H54 (cell line): ENCODE measurements around the gene PKP3.
"Not testable (repeated sequence)": the region's sequence is repeated elsewhere in the genome, so short reads cannot be mapped to it uniquely, and the experiment has no call there.

Source experiments
- DNase-seq: peaks from one replicate; pipeline ENCODE4 v3.0.0; 2011; ENCODE audit warnings: low spot score, mixed read lengths; ENCODE audit not compliant: insufficient read length
- FAIRE-seq: peaks from 3 replicates; lab custom pipeline; 2011; peaks lifted over from hg19 to GRCh38; lab: Jason Lieb, UNC
- POLR2A ChIP-seq: IDR thresholded peaks from 2 replicates; pipeline ENCODE4 v1.6.1; 2011; ENCODE audit warnings: low read depth, mild to moderate bottlenecking, low read length

The PKP3 gene

GRCh38 chr11:390175-390574 is 3.8 kb upstream of the PKP3 start:
- no peak for FAIRE-seq
- DNase-seq: no peak
- TF ChIP-seq POLR2A: 0 out of 2 replicates have a peak, but pooled peaks have one; percentile 10

DNA sequence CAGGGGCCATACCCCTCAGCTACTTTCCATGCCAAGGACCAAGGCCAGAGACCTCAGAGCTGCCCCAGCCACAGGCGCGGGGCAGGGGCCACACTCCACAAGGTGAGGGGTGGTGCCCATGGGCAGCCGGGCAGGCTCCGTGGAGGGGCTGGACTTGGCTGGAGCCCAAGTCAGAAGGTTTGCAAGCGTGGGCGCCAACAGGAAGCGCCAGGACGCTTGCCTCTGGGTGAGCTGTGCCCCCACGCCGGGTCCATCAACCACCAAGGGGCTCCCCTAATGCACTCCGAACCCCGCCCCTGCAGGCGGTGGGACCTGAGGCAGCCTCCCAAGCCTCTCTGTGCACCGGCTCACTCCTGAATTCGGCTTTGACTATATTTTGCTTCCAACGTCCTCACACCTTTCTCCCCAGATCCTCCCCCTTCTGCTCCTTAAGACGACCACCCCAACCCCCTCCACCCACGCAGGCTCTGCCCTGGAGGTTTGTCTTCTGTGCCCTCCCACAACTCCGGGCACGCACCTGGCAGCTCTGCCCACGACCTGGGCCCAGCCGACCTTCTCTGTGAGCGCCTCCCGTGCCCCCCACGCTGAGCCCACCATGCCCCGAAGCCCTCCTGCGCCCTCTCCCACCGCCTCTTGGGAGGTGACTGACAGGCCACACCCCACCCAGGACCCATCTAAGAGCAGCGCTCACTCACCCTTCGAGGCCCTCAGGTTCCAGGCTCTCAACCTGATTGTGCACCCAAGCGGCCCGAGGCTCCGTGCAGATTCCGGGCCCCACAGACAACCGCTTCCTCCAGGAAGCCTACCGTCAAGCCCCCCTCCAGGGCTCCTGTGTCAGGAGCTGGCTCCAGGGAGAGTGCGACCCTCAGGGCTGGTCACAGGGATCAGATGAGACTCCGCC is 2.6 kb upstream of the PKP3 start:
- no peak for DNase-seq
- FAIRE-seq: no peak
- TF ChIP-seq POLR2A: no peak

DNA sequence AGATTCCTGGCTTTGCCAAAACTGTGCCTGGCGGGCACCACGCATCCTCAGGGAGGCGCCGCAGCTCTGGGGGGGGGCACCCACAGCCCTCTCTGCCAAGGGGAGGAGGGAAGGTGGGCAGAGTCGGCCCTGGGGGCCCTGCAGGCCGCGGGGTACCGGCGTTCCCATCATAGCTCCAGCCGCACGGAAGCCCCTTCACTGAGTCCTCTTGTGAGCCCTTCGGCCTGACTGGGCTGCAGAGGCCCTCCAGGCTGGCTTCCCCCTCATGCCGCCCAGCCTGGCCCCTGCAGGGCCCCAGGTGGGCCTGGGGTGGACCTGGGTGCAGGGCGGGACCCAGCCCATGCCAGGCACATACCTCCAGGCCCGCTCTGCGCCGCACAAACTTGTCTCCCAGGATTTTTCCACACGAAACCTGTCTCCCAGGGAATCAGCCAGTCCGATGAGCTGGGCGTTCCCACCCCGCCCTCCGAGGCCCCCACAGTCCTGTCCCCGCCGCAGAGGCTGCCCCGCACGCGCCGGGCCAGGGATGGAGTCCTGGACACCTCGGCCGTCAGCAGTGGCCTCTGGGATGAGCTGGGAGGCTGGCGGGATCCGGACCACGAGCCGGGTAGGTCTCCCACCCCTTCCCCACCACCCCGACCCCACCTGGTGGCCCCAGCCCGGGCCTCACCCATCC is 1.8 kb upstream of the PKP3 start:
- no peak for FAIRE-seq
- no peak for TF ChIP-seq POLR2A
- DNase-seq: no peak

- DNase-seq: peak; percentile 100
- no peak; the same call in 1 of the 2 replicates for TF ChIP-seq POLR2A
- FAIRE-seq: no peak
Measured at GRCh38 chr11:393219-394033, 583 bp upstream of the PKP3 start.

- TF ChIP-seq POLR2A: no peak
- FAIRE-seq (no peak), DNase-seq (no peak)
Measured at GRCh38 chr11:394858-395655, 1.0 kb downstream of the PKP3 start.

GRCh38 chr11:395866-396265 is 1.9 kb downstream of the PKP3 start:
- FAIRE-seq (no peak), DNase-seq (no peak)
- TF ChIP-seq POLR2A: no peak

GRCh38 chr11:396511-396947 is 2.5 kb downstream of the PKP3 start:
- no peak for FAIRE-seq
- DNase-seq: peak; percentile 91
- TF ChIP-seq POLR2A: no peak

DNA sequence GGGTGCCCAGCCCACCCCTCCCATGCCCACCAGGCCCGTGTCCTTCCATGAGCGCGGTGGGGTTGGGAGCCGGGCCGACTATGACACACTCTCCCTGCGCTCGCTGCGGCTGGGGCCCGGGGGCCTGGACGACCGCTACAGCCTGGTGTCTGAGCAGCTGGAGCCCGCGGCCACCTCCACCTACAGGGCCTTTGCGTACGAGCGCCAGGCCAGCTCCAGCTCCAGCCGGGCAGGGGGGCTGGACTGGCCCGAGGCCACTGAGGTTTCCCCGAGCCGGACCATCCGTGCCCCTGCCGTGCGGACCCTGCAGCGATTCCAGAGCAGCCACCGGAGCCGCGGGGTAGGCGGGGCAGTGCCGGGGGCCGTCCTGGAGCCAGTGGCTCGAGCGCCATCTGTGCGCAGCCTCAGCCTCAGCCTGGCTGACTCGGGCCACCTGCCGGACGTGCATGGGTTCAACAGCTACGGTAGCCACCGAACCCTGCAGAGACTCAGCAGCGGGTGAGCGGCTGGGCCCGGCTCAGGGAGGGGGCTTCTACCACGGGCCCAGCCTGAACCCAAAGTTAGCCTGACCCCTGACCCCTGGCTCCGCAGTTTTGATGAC is 3.0 kb downstream of the PKP3 start:
- no peak for TF ChIP-seq POLR2A
- FAIRE-seq (no peak), DNase-seq (no peak)

DNA sequence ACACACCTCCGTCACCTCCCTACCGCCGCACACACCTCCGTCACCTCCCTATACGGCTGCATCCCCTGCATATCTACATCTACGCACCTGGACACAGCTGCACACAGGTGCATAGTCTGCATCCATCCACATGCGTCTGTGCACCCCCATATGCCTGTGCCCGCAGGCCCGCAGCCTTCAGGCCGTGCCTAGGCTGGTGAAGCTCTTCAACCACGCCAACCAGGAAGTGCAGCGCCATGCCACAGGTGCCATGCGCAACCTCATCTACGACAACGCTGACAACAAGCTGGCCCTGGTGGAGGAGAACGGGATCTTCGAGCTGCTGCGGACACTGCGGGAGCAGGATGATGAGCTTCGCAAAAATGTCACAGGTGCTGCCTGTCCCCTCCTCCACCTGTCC is 4.8 kb downstream of the PKP3 start:
- peak; percentile 70 for DNase-seq
- FAIRE-seq: no peak
- TF ChIP-seq POLR2A: no peak

- DNase-seq: no peak
- no peak for TF ChIP-seq POLR2A
- FAIRE-seq: no peak
Measured at GRCh38 chr11:399731-400211, 5.8 kb downstream of the PKP3 start.

DNA sequence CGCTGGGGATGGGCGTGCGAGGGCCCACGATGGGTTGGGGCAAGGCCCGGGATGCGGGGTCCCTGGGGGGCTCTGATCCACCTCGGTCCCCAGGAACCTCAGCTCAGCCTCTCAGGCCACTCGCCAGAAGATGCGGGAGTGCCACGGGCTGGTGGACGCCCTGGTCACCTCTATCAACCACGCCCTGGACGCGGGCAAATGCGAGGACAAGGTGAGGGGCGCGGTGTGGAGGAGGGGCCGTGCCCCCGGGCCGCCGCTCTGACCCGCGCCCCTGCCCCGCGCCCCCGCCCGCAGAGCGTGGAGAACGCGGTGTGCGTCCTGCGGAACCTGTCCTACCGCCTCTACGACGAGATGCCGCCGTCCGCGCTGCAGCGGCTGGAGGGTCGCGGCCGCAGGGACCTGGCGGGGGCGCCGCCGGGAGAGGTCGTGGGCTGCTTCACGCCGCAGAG is 6.3 kb downstream of the PKP3 start:
- no peak for DNase-seq
- FAIRE-seq: no peak
- no peak for TF ChIP-seq POLR2A

- not testable (repeated sequence) for FAIRE-seq, DNase-seq
Measured at GRCh38 chr11:401196-401595, 7.2 kb downstream of the PKP3 start.
